Peyer's patch (tissue), 4 donors: Measurements from ENCODE around the gene ASCC3.

Experiments used
- CTCF ChIP-seq, 6 experiments: fragments of 450-650 bp in 4 of 6; fragments of 200-600 bp in 2 of 6; sonication (generic) in 1 of 6; IDR thresholded peaks; one replicate each; pipeline ENCODE4 v1.5.1; 2017 to 2019; ENCODE audit warnings: antibody characterized with exemption in 6 of 6, mild to moderate bottlenecking in 3 of 6, moderate library complexity in 1 of 6
- POLR2A ChIP-seq, 2 donors: fragments of 450-650 bp; IDR thresholded peaks; one replicate each; pipeline ENCODE4 v1.5.1; 2017; ENCODE audit warnings: antibody characterized with exemption in 2 of 2, mild to moderate bottlenecking in 2 of 2, moderate library complexity in 2 of 2

GRCh38 chr6:100459592-100460184, 421.4 kb downstream of the ASCC3 start:
- TF ChIP-seq CTCF (IDR thresholded peaks at IDR 0.05) (no peak), POLR2A (IDR thresholded peaks at IDR 0.05) (no peak)
